ENCODE results near the gene HNRNPA1. TPM values are rescaled to one million over a fixed set of nuclear protein-coding genes. Genes with fewer than 3 reads are reported as not detected.

Gene HNRNPA1
- total and polyA plus RNA-seq, 9 of the 15 experiments (the other 6 are each of a cell fraction or from before 2014, with no cell fraction given): 1,166 to 2,703 (median 1,815) TPM

DNA sequence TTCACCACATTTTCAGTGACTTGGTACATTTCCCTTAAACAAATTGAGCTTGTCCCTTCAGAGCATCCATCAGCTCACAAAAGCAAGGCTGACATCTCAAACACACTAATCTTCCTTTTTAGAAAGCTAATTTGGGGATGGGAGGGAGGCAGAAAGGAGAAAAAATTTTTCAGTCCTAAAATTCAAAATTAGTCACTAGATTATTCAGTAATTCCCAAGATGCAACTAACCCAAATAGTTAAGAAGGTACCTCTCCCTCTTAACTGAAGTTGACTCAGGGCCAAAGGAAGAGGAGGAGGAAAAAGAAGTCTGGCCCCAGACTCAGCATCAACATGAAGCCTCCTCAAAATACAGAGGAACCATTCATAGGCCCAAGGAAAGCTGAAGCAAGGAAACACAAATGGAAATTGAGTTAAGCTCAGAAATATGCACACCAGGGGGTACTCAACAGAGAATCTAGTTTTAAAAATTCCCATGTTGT is 22.3 kb upstream of the HNRNPA1 start (continued):
- TF ChIP-seq AFF1 (IDR thresholded peaks at IDR 0.05; ENCODE audit: low read depth in 1 of 2, partially characterized antibody in 2 of 2): no peak
- TF ChIP-seq, protein P1, sequence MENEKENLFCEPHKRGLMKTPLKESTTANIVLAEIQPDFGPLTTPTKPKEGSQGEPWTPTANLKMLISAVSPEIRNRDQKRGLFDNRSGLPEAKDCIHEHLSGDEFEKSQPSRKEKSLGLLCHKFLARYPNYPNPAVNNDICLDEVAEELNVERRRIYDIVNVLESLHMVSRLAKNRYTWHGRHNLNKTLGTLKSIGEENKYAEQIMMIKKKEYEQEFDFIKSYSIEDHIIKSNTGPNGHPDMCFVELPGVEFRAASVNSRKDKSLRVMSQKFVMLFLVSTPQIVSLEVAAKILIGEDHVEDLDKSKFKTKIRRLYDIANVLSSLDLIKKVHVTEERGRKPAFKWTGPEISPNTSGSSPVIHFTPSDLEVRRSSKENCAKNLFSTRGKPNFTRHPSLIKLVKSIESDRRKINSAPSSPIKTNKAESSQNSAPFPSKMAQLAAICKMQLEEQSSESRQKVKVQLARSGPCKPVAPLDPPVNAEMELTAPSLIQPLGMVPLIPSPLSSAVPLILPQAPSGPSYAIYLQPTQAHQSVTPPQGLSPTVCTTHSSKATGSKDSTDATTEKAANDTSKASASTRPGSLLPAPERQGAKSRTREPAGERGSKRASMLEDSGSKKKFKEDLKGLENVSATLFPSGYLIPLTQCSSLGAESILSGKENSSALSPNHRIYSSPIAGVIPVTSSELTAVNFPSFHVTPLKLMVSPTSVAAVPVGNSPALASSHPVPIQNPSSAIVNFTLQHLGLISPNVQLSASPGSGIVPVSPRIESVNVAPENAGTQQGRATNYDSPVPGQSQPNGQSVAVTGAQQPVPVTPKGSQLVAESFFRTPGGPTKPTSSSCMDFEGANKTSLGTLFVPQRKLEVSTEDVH (IDR thresholded peaks at IDR 0.05; ENCODE audit: low read depth, partially characterized antibody): no peak

All from K562 (cell line).